Measurements from ENCODE around the gene SORBS1. TPM values are rescaled to one million over a fixed set of nuclear protein-coding genes. Genes with fewer than 3 reads are reported as not detected.

SORBS1 gene
- total and polyA plus RNA-seq, 2 experiments from 2014 or later = 17.0 to 40.2 TPM

DNA sequence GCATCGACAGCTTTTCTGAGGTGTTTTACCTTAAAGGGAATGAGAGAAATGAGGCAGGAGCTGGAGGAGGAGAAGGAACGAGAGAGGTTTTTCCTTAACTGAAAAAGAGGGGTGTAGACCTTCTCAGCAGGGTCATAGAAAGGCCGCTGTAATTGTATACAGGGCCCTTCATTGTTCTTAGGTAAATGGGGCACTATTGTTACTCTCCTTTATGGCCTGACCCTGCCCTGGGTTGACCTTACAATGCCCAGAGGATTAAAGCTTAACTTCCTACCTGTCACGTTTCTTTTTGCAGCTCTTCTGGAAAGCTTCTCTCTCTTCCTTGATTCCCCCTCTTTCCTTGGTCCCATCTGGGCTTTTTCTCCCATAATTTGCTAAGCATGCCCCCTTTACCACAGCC is 256.7 kb downstream of the SORBS1 start:
- TF ChIP-seq, protein P1, sequence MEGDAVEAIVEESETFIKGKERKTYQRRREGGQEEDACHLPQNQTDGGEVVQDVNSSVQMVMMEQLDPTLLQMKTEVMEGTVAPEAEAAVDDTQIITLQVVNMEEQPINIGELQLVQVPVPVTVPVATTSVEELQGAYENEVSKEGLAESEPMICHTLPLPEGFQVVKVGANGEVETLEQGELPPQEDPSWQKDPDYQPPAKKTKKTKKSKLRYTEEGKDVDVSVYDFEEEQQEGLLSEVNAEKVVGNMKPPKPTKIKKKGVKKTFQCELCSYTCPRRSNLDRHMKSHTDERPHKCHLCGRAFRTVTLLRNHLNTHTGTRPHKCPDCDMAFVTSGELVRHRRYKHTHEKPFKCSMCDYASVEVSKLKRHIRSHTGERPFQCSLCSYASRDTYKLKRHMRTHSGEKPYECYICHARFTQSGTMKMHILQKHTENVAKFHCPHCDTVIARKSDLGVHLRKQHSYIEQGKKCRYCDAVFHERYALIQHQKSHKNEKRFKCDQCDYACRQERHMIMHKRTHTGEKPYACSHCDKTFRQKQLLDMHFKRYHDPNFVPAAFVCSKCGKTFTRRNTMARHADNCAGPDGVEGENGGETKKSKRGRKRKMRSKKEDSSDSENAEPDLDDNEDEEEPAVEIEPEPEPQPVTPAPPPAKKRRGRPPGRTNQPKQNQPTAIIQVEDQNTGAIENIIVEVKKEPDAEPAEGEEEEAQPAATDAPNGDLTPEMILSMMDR (IDR thresholded peaks at IDR 0.05; ENCODE audit: poor library complexity) = no peak
- TF ChIP-seq EZH2phosphoT487 (IDR thresholded peaks at IDR 0.05; ENCODE audit: low read depth, severe bottlenecking, unreplicated experiment) = no peak
- TF ChIP-seq EZH2 (IDR thresholded peaks at IDR 0.05; ENCODE audit: borderline replicate concordance) = no peak
- no peak overlapping the region for H3K4me3 ChIP-seq
- no peaks in the 10 kb centered on the region for H3K9me3 ChIP-seq (ENCODE audit: low read depth)
- WGBS (ENCODE audit: low lambda C conversion rate, missing lambda C conversion rate) = 58% methylated on average over 4 of the region's 4 CpGs
- no peaks in the 10 kb centered on the region for H3K27me3 ChIP-seq
- no peaks in the 10 kb centered on the region for H3K36me3 ChIP-seq (replicated peaks; ENCODE audit: insufficient read depth, low read depth)
- no peaks in the 10 kb centered on the region for H4K20me1 ChIP-seq (ENCODE audit: insufficient read depth, poor library complexity, severe bottlenecking)
- no peak overlapping the region for H3K27ac ChIP-seq
- H3K79me2 ChIP-seq = no peaks in the 10 kb centered on the region
- H2AFZ ChIP-seq = no peak overlapping the region
- no peak overlapping the region for H3K4me2 ChIP-seq
- peaks cover 21% of the 10 kb centered on the region for H3K4me1 ChIP-seq (ENCODE audit: insufficient read depth)
- H3K9me2 ChIP-seq (replicated peaks; ENCODE audit: insufficient read depth) = no peaks in the 10 kb centered on the region
- DNase-seq (ENCODE audit: low spot score) = no peak

DNA sequence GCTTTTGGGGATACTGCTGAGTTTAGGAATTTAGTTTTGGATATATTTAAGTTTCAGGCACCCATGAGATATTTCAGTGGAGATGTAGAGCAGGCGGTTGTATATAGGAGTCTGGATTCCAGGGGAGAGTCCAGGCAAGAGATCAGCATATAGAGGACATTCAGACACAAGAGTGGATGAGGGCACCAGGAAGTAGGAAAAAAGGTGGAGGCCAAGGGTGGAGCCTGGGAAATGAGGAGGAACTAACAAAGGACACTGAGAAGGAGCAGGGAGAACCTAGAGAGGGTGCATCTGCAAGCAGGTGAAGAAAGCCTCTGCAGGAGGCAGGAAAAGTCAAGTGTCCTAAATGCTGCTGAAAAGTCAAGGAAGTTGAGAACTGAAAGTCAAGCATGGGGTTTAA is 257.2 kb downstream of the SORBS1 start:
- Histone ChIP-seq H2AFZ (no peak overlapping the region), H3K4me2 (no peak overlapping the region)

DNA sequence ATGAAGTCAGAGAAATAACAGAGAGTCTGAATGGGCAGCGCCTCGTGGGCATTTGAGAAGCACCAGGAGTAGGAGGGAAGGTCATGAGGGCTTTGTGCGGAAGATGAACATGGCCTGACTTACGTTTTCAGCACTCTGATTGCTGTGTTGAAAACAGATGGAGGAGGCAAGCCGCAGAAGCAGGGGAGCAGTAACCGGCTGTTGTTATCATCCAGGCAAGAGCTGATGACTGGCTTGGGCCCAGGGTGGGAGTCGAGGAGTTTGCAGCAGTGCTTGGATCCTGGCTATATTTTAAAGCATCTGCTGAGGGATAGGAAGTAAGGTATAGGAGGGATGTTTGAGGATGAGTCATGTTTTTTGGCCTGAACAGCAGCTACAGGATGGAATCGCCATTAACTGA is 257.6 kb downstream of the SORBS1 start:
- Histone ChIP-seq H2AFZ (no peak overlapping the region), H3K9me3 (ENCODE audit: low read depth) (no peaks in the 10 kb centered on the region), H3K79me2 (no peaks in the 10 kb centered on the region), H3K9me2 (replicated peaks; ENCODE audit: insufficient read depth) (no peaks in the 10 kb centered on the region), H3K27me3 (no peaks in the 10 kb centered on the region), H4K20me1 (ENCODE audit: insufficient read depth, poor library complexity, severe bottlenecking) (no peaks in the 10 kb centered on the region), H3K36me3 (replicated peaks; ENCODE audit: insufficient read depth, low read depth) (no peaks in the 10 kb centered on the region), H3K4me2 (no peak overlapping the region), H3K4me1 (ENCODE audit: insufficient read depth) (peaks cover 12% of the 10 kb centered on the region), H3K27ac (no peak overlapping the region), H3K4me3 (no peak overlapping the region)
- 70% methylated on average over 8 of the region's 8 CpGs for WGBS (ENCODE audit: low lambda C conversion rate, missing lambda C conversion rate)
- no peak for TF ChIP-seq EZH2phosphoT487 (IDR thresholded peaks at IDR 0.05; ENCODE audit: low read depth, severe bottlenecking, unreplicated experiment)
- no peak for TF ChIP-seq EZH2 (IDR thresholded peaks at IDR 0.05; ENCODE audit: borderline replicate concordance)
- TF ChIP-seq, protein P1 (IDR thresholded peaks at IDR 0.05; ENCODE audit: poor library complexity) = no peak
- DNase-seq (ENCODE audit: low spot score) = no peak

More for the DNA sequence above, 257.2 kb downstream of the SORBS1 start:
- Histone ChIP-seq H3K79me2 (no peaks in the 10 kb centered on the region), H3K4me3 (no peak overlapping the region), H3K27ac (no peak overlapping the region), H4K20me1 (ENCODE audit: insufficient read depth, poor library complexity, severe bottlenecking) (no peaks in the 10 kb centered on the region), H3K4me1 (ENCODE audit: insufficient read depth) (peaks cover 16% of the 10 kb centered on the region), H3K36me3 (replicated peaks; ENCODE audit: insufficient read depth, low read depth) (no peaks in the 10 kb centered on the region), H3K9me3 (ENCODE audit: low read depth) (no peaks in the 10 kb centered on the region), H3K9me2 (replicated peaks; ENCODE audit: insufficient read depth) (no peaks in the 10 kb centered on the region), H3K27me3 (no peaks in the 10 kb centered on the region)
- WGBS (ENCODE audit: low lambda C conversion rate, missing lambda C conversion rate) = 95% methylated on average over 1 of the region's 1 CpG
- no peak for DNase-seq (ENCODE audit: low spot score)
- TF ChIP-seq, protein P1 (IDR thresholded peaks at IDR 0.05; ENCODE audit: poor library complexity) = no peak
- TF ChIP-seq EZH2 (IDR thresholded peaks at IDR 0.05; ENCODE audit: borderline replicate concordance) (no peak), EZH2phosphoT487 (IDR thresholded peaks at IDR 0.05; ENCODE audit: low read depth, severe bottlenecking, unreplicated experiment) (no peak)

All from hepatocyte (in vitro differentiated cells).